Karpas-422 (cell line): Measurements from ENCODE around the gene ITGA7. TPM values are rescaled to one million over a fixed set of nuclear protein-coding genes. Genes with fewer than 3 reads are reported as not detected.

Source experiments
- DNase-seq: peaks from one replicate; pipeline ENCODE4 v3.0.0-alpha.2; 2015
- H2AFZ ChIP-seq: fragments of 200-600 bp; sonication (generic); 2 replicates; pipeline ENCODE4 v1.6.1; 2014; ENCODE audit warnings: antibody characterized with exemption, low read length, mixed read lengths
- H3K27ac ChIP-seq: fragments of 200-600 bp; sonication (generic); 2 replicates; pipeline ENCODE4 v1.5.1; 2014; ENCODE audit warnings: mild to moderate bottlenecking, low read length, moderate library complexity
- H3K27me3 ChIP-seq: fragments of 200-600 bp; sonication (generic); 2 replicates; pipeline ENCODE4 v1.6.1; 2014; ENCODE audit warnings: low read length, mixed read lengths
- H3K36me3 ChIP-seq: fragments of 200-600 bp; sonication (generic); 2 replicates; pipeline ENCODE4 v1.6.1; 2014; ENCODE audit warnings: low read length, mixed read lengths; ENCODE audit not compliant: insufficient read depth
- H3K4me1 ChIP-seq: fragments of 200-600 bp; sonication (generic); 2 replicates; pipeline ENCODE4 v1.6.1; 2014; ENCODE audit warnings: mild to moderate bottlenecking, low read length, mixed read lengths
- H3K4me2 ChIP-seq: fragments of 200-600 bp; sonication (generic); 2 replicates; pipeline ENCODE4 v1.6.1; 2014; ENCODE audit warnings: low read length, low read depth, mild to moderate bottlenecking; ENCODE audit not compliant: poor library complexity, severe bottlenecking
- H3K4me3 ChIP-seq: fragments of 200-600 bp; sonication (generic); 2 replicates; pipeline ENCODE4 v1.5.1; 2014; ENCODE audit warnings: mild to moderate bottlenecking, antibody characterized with exemption, low read length, mixed read lengths
- H3K79me2 ChIP-seq: fragments of 200-600 bp; sonication (generic); 2 replicates; pipeline ENCODE4 v1.6.1; 2014; ENCODE audit warnings: mild to moderate bottlenecking, low read length, mixed read lengths
- H3K9ac ChIP-seq: fragments of 200-600 bp; sonication (generic); 2 replicates; pipeline ENCODE4 v1.6.0; 2014; ENCODE audit warnings: low read length
- H3K9me2 ChIP-seq: fragments of 200-600 bp; sonication (generic), shearing (Covaris generic); replicated peaks from 2 replicates; pipeline ENCODE4 v1.6.0; 2014; ENCODE audit warnings: mild to moderate bottlenecking, low read length, moderate library complexity; ENCODE audit not compliant: insufficient read depth
- H3K9me3 ChIP-seq: fragments of 300-700, 200-600 bp; sonication (generic); 2 replicates; pipeline ENCODE4 v1.6.1; 2014; ENCODE audit warnings: low read length, mixed read lengths
- H4K20me1 ChIP-seq: fragments of 200-600 bp; sonication (generic); 2 replicates; pipeline ENCODE4 v1.6.1; 2014; ENCODE audit warnings: mild to moderate bottlenecking, antibody characterized with exemption, low read length, low read depth; ENCODE audit not compliant: insufficient read depth
- total RNA-seq: library from RNA; depleted of rRNA; stranded (reverse); fragments of >200 nt; shearing (Covaris generic); gene quantifications from 2 replicates; pipeline ENCODE4 v1.2.3, GENCODE V29; 2014; ENCODE audit warnings: low replicate concordance

ITGA7 gene
- total RNA-seq, 1 experiment from 2014 or later = 0.78 TPM

- Histone ChIP-seq H3K36me3 (no peaks in the 10 kb centered on the region), H3K27ac (no peak overlapping the region), H3K9ac (no peak overlapping the region), H3K4me1 (peaks cover 32% of the 10 kb centered on the region), H3K27me3 (no peaks in the 10 kb centered on the region), H4K20me1 (no peaks in the 10 kb centered on the region), H3K79me2 (peaks cover 17% of the 10 kb centered on the region), H3K9me3 (no peaks in the 10 kb centered on the region), H3K4me3 (no peak overlapping the region), H3K9me2 (no peaks in the 10 kb centered on the region), H3K4me2 (no peak overlapping the region), H2AFZ (no peak overlapping the region)
- no peak for DNase-seq
Measured at GRCh38 chr12:55723516-55724225, 16.0 kb upstream of the ITGA7 start.

- no peaks in the 10 kb centered on the region for H3K36me3 ChIP-seq
- no peak overlapping the region for H3K4me2 ChIP-seq
- no peak for DNase-seq
- H3K9me2 ChIP-seq = no peaks in the 10 kb centered on the region
- H3K9me3 ChIP-seq = no peaks in the 10 kb centered on the region
- H4K20me1 ChIP-seq = no peaks in the 10 kb centered on the region
- H2AFZ ChIP-seq = no peak overlapping the region
- no peak overlapping the region for H3K27ac ChIP-seq
- H3K27me3 ChIP-seq = no peaks in the 10 kb centered on the region
- H3K79me2 ChIP-seq = peaks cover 19% of the 10 kb centered on the region
- H3K9ac ChIP-seq = no peak overlapping the region
- H3K4me3 ChIP-seq = no peak overlapping the region
- peaks cover 38% of the 10 kb centered on the region for H3K4me1 ChIP-seq
Measured at GRCh38 chr12:55722948-55723347, 15.2 kb upstream of the ITGA7 start.

GRCh38 chr12:55721601-55722213 is 14.0 kb upstream of the ITGA7 start:
- Histone ChIP-seq H4K20me1 (no peaks in the 10 kb centered on the region), H3K4me3 (no peak overlapping the region), H3K9ac (no peak overlapping the region), H3K4me2 (no peak overlapping the region), H3K27ac (no peak overlapping the region), H3K9me3 (no peaks in the 10 kb centered on the region), H3K4me1 (peaks cover 40% of the 10 kb centered on the region), H3K79me2 (peaks cover 22% of the 10 kb centered on the region), H2AFZ (no peak overlapping the region), H3K27me3 (no peaks in the 10 kb centered on the region), H3K9me2 (no peaks in the 10 kb centered on the region), H3K36me3 (no peaks in the 10 kb centered on the region)
- no peak for DNase-seq

GRCh38 chr12:55720894-55721444 is 13.3 kb upstream of the ITGA7 start:
- Histone ChIP-seq H3K36me3 (no peaks in the 10 kb centered on the region), H2AFZ (no peak overlapping the region), H3K9ac (no peak overlapping the region), H3K9me2 (no peaks in the 10 kb centered on the region), H3K4me2 (no peak overlapping the region), H3K9me3 (no peaks in the 10 kb centered on the region), H4K20me1 (no peaks in the 10 kb centered on the region), H3K4me3 (no peak overlapping the region), H3K27ac (no peak overlapping the region), H3K79me2 (peaks cover 25% of the 10 kb centered on the region), H3K4me1 (peaks cover 39% of the 10 kb centered on the region), H3K27me3 (no peaks in the 10 kb centered on the region)
- DNase-seq = no peak

GRCh38 chr12:55720071-55720564 is 12.4 kb upstream of the ITGA7 start, which contains the start of gene RDH5:
Gene RDH5, plus strand, starts transcription at chr12:55720393. Its CDS starts 792 bp downstream, at chr12:55721185.
- Histone ChIP-seq H3K4me3 (no peak within 1 kb of the TSS), H3K9me3 (no peaks in the 10 kb centered on the region), H3K9ac (no peak within 1 kb of the TSS; the same call in 1 of the 2 replicates), H3K27me3 (no peaks in the 10 kb centered on the region), H3K4me2 (no peak within 1 kb of the TSS), H3K4me1 (peaks cover 39% of the 10 kb centered on the region), H3K79me2 (peaks cover 25% of the 10 kb centered on the region), H2AFZ (no peak within 1 kb of the TSS), H4K20me1 (no peaks in the 10 kb centered on the region), H3K36me3 (no peaks in the 10 kb centered on the region), H3K27ac (peak within 1 kb of the TSS; percentile 71; the same call in 1 of the 2 replicates), H3K9me2 (no peaks in the 10 kb centered on the region)
- DNase-seq = no peak

GRCh38 chr12:55719371-55719770 is 11.7 kb upstream of the ITGA7 start:
- no peak overlapping the region for H2AFZ ChIP-seq
- no peak for DNase-seq
- no peaks in the 10 kb centered on the region for H3K9me3 ChIP-seq
- H4K20me1 ChIP-seq = no peaks in the 10 kb centered on the region
- H3K9me2 ChIP-seq = no peaks in the 10 kb centered on the region
- no peaks in the 10 kb centered on the region for H3K27me3 ChIP-seq
- H3K4me1 ChIP-seq = peaks cover 34% of the 10 kb centered on the region
- H3K27ac ChIP-seq = peak overlapping the region; percentile 71; the same call in 1 of the 2 replicates
- peak overlapping the region; percentile 95 for H3K4me2 ChIP-seq
- peaks cover 25% of the 10 kb centered on the region for H3K79me2 ChIP-seq
- H3K9ac ChIP-seq = no peak overlapping the region
- no peaks in the 10 kb centered on the region for H3K36me3 ChIP-seq
- H3K4me3 ChIP-seq = no peak overlapping the region

GRCh38 chr12:55718624-55719275 is 11.0 kb upstream of the ITGA7 start:
- Histone ChIP-seq H2AFZ (no peak overlapping the region), H3K9ac (peak overlapping the region; percentile 84; the same call in 1 of the 2 replicates), H3K36me3 (no peaks in the 10 kb centered on the region), H3K27ac (peak overlapping the region; percentile 71), H4K20me1 (no peaks in the 10 kb centered on the region), H3K4me2 (peak overlapping the region; percentile 95), H3K79me2 (peaks cover 25% of the 10 kb centered on the region), H3K9me3 (no peaks in the 10 kb centered on the region), H3K4me3 (peak overlapping the region; percentile 74; the same call in 1 of the 2 replicates), H3K27me3 (no peaks in the 10 kb centered on the region), H3K4me1 (peaks cover 34% of the 10 kb centered on the region), H3K9me2 (no peaks in the 10 kb centered on the region)
- no peak for DNase-seq

GRCh38 chr12:55718015-55718414 is 10.3 kb upstream of the ITGA7 start:
- H3K4me3 ChIP-seq = peak overlapping the region; percentile 74; the same call in 1 of the 2 replicates
- H4K20me1 ChIP-seq = no peaks in the 10 kb centered on the region

More at GRCh38 chr12:55718015-55718414, 10.3 kb upstream of the ITGA7 start:
- H3K9me3 ChIP-seq = no peaks in the 10 kb centered on the region
- H3K9ac ChIP-seq = peak overlapping the region; percentile 84
- H2AFZ ChIP-seq = no peak overlapping the region
- no peaks in the 10 kb centered on the region for H3K36me3 ChIP-seq
- no peak overlapping the region for H3K27ac ChIP-seq
- DNase-seq = no peak
- no peaks in the 10 kb centered on the region for H3K9me2 ChIP-seq
- H3K4me2 ChIP-seq = peak overlapping the region; percentile 95
- H3K27me3 ChIP-seq = no peaks in the 10 kb centered on the region
- peaks cover 34% of the 10 kb centered on the region for H3K4me1 ChIP-seq
- H3K79me2 ChIP-seq = peaks cover 25% of the 10 kb centered on the region
